Dermis microvascular lymphatic vessel endothelial cell (primary cell): Measurements from ENCODE around the gene SLC6A1. TPM values are rescaled to one million over a fixed set of nuclear protein-coding genes. Genes with fewer than 3 reads are reported as not detected.

Source experiments
- DNase-seq, 2 donors: peaks; one replicate each; pipeline versions ENCODE4 v3.0.0 to v3.0.0-alpha.2; 2010; ENCODE audit warnings: low read depth in 2 of 2
- total RNA-seq: library from RNA; depleted of rRNA; stranded (reverse); fragments of >200 nt; gene quantifications from 2 replicates; pipeline ENCODE4 v1.2.1, GENCODE V29; 2014

Gene SLC6A1
- total RNA-seq = not detected in 2 replicates

DNA sequence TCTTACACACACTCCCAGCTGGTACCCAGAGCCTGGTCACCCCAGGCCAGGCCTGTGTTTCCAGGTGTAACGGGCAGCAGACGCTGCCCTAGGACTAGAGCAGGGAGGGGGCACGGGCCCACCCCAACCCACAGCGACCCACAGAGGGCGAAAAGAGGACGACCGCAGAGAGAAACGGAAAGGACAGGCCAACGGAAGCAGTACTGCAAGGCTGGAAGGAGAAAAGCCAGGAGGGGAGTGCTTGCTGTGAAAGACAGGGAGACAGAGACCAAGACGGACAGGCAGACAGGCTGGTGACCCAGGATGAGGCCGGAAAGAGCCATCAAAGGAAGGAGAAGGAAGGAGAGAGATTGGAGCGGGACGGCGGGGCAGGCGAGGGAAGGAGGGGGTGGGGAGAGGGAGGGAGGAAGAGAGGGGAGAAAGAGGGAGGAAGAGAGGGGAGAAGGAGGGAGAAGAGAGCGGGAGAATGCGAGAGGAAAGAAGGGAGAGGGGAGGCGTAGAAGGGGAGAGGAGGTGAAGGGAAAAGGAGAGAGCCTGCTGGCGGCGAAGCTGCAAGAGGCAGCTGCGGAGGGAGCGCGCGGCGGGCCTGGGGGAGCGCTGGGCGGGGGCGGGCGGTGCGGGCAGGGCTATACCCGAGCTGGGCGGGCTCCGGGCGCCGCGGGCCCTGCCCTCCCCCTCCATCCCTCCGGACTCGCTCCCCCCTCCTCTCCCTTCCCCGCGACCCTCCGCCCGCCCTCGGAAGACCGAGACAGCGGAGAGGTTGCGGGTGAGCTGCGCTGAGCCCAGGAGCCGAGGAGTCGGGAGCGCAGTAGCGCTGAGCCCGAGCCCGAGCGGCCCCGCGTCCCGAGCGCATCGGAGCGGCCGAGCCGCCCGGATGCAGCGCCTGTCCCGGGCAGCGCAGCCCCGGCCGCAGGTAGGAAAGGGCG, at the start of gene SLC6A1:
TSS of gene SLC6A1 (plus strand) at position 732 of the 926 bp plus-strand sequence. CDS start 24,464 bp downstream, outside the sequence.
- DNase-seq = no peak

DNA sequence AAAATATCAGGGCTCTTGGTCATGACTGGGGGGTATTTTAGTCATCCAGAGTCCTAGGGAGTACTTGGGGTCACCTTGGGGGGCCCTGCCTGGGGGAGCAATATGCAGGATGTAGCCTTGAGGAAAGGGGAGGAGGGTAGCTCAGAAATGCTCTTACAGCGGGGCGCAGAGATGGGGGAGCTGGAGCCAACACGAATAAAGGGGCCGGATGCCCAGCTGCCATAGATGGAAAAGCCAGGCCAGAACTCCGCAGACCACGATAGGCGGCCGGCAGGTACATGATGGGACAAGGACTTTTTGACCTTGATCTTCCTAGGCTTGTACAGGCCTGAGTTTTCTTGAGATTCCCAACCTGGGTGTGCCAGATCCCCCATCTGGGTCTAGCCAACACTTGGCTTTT, 47.7 kb upstream of the SLC6A1 start:
- no peak for DNase-seq

DNA sequence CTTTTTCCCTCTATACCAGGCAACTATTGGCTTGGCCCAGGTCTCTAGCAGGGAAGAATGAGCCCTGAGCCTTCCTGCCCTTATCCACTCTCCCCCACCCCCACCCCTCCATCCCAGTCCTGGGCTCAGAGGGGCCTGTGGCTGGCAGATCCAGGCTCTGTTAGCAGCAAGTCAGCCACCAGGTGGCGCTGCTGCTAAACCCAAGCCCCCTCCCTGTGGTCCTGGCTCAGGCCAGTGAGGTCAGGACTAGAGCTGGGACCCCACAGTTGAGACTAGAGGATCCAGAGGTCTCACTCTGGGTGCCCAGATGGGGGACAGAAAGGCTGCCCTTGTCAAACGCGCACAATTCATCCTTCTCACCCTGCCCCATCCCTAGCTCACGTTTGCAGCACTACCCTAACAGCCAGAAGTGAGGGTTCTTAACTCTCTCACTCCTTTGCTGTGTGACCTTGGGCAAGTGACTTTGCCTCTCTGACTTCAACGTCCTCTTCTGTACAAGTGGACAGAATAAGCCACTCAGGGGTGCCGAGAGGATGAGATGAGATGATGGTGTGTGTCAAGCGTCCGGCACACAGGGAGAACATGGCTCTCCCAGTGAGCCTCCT, 46.8 kb upstream of the SLC6A1 start:
- DNase-seq = peak; percentile 7 to 62

DNA sequence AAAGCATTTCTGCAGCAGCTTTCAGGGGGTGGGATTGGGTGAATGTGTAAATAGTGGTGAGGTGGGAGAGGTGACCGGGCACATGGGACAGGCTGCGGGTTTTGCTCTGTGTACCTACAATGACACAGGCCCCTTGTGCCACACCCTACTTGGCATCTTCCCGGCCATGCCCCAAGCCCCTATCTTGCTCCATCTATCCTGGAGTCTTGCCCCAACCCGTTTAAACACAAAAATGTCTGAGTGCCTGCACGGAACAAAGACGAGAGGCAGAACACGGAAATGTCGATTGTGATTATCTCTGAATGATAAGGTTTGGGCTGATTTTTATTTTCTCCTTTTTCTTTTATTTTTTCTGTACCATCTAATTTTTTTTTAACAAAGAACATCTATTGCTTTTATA, 46.0 kb upstream of the SLC6A1 start:
- DNase-seq = no peak

DNA sequence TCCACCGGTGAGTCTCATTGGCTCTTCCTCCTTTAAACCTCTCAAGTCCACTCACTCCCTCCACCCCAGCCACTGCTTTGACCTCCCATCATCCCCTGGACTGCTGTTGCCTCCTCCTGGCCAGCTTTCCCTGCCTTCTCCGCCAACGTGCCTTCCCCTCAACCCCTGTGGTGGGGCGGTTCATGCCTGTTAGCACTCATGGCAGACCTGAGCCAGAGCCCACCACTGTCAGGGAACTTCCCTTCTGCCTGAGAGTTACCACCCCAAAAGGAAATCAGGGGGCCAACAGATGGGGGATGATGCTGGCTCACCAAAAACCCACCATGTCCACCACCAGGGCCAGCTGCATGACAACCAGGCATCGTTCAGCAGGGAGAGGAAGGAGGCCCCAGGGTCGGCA, 44.2 kb upstream of the SLC6A1 start:
- no peak for DNase-seq

DNA sequence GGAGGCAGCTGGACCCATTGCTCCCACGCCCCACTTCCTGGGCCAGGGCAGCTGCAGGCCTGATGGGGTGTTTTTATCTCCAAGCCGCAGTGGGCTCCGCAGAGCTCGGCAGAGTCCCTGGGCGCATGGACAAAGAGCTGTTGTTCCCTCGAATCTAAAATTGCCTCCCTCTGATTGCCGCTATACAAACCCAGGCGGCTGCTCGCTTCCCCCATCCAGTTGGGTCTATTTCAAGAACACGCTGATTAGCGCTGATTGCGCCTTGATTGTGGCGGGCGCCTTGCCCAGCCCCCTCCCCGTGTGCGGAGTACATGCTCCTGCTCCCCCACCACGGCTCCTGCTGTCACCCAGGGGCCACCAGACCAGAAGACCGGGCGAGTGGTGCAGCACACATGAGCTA, 43.4 kb upstream of the SLC6A1 start:
- no peak for DNase-seq

DNA sequence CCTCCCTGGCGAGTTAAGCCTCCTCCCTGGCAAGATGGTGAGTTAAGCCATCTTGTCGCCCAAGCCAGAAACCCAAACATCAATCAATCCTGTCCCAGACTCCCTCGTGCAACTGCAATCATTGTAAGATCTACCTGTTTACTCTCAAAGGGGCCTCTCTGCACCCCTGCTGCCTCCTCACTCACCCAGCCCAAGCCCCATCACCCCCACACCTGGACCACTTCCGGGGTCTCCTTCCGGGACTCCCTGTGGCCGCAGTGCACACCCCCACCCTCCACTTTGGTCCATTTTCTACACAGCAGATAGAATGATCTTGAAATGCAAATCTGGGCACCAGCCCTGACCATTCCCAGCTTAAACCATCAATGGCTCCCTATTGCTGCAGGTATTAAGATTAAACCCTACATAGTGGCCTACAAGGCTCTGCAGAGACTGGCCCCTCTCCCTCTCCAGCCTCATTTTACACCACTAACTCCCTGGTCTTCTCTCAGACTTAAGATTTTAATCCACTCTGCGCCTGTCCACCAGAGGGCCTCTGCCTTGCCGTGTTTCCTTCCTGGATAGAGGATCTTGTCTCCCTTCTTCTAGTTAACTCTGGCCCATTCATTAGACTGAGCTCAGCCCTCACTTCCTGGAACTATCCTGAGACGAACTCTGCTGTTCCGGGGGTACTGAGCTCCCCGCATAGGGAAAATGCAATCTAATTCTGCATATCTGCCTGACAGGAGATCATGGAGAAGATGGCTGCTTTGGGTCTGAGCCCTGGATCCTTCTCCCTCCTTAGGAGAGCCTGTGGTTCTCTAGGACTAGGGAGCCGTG, 41.9 kb upstream of the SLC6A1 start:
- peak in 1 of 2 donors; percentile 28 for DNase-seq

DNA sequence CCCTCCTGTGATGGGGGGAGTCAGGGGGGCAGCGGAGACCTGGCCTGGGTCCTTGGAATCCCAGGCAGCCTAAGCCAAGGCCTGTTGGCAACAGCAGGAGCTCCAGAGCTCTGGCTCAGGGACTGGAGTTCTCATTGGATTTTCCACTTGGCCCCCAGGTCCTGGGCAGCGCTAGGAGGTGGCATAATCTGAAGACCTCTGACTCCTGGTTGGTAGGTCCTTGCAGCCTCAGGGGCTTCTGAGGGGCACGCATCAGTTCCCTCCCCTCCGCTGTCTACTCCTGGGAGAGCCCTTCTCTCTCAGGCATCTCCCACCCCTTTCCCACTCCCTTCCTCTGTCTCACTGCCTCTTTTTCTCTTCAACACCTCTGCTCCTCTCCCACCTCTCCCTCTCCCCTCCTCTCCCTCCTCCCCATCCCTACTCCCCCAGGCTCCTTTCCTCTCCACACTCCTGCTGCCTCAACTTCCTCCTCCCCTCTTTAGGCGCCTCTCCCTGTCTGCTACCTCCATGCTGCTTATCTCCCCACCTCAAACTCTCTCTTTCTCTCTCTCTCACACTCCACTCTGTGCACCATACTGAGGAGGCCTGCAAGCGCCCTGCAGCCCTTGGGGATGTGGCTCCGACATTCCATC, 41.1 kb upstream of the SLC6A1 start:
- no peak for DNase-seq

DNA sequence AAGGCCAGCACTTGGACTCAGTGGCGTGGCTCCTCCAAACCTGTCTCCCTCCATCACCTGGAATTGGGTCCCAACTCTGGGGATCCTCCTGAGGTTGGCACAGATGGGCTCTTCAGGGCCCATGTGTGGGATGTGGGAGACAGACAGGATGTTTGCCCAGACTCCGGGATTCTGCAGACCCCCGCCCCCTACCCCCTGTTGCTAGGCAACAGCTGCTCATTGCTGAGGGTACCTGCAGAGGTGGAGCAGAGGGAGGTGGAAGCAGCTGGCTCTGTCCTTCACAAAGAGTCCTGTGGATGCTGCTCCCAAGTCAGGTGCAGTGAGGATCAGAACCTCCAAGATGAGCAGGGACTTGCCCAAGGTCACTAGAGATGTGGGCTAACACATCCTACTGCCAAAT, 40.0 kb upstream of the SLC6A1 start:
- no peak for DNase-seq

DNA sequence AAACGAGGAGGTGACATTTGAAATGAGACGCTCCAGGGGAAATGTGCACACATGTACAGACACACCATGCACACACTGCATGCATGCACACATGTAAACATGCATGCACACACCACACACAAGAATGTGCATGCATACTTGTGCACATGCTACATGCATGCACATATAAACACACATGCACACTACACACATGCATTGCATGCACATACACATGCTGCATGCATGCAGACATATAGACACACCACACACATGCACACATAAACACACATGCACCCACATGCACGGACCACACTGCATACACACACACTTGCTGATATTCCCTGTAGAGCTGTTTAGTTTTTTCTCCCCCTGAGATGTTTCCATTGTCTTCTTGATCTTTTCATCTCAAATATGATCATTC, 37.8 kb upstream of the SLC6A1 start:
- DNase-seq = no peak

DNA sequence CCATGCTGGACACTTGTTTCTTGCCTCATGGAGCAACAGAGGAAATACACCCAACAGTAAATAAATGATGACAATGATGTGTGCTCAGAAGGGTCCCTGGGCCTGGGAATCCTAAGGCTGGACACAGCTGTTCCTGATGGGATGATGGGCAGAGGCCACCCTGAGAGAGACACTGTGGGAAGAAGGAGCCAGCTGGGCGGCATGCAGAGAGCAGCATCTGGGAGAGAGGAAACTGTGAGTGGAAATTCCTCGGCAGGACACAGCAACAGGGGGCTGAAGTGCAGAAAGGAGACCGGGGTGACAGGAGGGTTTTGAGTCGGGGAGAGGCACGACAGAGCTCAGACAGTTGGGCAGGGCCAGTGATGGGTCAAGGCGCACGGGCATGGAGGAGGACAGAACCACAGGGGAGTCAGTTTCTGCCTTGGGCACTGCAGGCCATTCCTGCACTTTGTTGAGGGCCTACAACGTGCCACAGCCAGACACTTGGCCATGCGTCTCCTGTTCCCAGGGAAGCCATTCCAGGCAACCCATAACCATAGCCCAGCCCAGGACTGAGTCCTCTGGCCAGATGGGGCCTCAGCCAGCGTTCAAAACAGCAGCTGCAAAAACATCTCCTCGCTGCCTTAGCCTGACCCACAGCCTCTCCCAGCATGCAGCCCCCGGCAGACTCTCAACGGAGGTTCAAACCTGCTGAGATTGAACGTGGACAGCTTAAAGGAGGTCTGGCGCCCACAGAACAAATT, 36.7 kb upstream of the SLC6A1 start:
- no peak for DNase-seq

DNA sequence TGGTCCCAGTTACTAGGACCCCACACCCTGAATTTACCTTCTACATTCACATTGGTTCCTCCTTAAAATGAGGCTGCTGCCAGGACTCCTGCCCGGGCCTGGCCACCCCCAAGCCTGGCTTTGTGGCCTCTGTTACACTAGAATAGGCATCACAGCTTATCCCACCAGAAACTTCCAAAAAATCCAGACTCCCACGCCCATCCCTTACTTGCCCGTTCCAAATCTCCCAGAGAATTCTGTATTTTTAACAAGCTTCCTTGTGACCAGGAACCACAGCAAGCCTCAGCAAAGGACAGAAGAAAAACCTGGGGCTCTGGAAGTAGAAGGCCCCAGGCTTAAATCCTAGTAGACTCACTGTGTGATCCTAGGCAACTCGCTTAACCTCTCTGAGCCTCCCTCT, 36.0 kb upstream of the SLC6A1 start:
- no peak for DNase-seq

DNA sequence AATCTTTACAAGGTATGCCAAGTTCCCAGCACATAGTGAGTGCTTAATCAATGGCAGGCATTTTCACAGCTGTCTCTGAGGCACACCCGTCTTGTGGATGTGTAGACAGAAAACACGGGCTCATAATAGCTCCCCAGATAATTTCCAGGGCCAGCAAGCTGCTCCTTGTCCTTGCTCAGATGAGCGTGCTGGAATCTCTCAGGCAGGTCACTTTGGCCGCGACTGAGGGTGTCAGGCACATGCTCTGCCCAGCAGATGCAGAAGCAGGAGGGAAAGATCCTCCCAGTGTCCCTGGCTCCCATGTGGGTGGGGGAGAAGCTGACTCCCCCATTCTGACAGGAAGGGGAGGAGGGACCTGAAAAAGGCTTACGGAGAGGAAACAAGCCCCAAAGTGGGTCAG, 35.6 kb upstream of the SLC6A1 start:
- DNase-seq = no peak

DNA sequence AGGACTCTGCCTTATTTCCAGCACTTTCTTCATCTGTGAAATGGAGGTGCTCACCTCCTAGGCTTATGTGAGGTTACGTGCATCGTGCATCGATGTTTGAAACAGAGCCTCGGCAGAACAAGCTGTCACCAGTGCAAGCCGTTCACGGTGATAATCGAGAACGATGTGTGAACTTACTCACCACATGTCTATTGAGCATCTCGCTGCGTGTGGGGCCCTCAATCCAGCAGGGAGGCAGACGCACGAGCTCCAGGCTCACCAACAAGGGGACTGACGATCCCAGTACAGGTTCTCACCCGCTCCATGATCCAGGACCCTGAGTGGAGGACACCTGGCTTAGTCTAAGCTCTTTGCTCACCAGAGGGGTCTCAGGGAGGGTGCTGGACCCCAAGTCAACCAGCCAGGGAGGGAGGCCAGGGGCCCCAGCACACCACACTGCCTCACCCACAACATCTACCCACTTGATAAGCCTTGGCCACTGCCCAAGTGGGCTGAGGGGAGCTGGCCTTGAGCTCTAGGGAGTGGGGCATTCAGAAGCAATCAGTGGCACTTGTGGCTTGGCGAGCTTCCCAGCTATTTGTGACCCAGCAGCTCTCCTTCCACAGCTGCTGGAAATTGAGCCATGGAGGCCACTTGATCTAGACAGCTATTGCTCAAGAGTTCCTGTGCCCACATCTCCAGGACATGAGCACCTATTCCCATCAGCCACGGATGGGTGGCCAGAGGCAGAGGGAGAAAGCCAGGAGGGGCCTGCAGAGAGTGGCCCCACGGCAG, 34.4 kb upstream of the SLC6A1 start:
- no peak for DNase-seq

DNA sequence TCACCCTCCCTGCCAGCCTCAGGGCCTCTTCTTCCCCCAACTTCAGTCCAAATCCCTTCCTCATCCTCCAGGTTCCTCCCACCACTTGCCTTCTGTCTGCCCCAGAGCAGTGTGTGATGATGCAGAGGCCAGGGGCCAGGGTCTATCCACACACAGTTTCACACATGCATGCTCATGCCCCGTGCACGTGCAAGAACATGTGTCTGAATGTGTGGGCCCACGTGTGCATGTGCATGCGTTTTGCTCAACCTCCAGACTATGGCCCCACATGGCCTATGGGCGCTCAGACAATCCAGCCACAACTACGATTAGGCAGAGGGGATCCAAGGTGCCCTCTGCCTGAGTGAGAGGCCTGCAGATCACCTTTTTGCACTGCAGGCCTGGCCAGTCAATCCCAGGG, 32.3 kb upstream of the SLC6A1 start:
- no peak for DNase-seq

DNA sequence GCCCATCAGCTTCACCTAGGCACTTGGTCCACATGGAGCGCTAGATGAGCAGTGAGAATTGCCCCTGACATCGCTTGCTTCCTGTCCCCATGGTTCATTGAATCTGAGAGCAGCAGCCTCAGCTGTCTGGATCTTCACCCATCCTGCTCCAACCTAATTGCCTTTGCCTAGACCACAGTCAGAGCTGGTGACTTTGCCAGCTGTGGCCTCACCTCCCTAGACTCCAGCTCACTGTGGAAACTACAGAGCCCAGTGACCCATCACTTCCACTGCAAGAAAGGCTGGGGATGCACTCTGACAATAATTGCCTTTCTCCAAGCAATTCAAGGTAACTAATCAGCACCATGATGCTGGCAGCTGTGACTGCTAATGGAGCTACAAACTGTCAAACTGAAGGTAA, 30.6 kb upstream of the SLC6A1 start:
- DNase-seq = no peak

DNA sequence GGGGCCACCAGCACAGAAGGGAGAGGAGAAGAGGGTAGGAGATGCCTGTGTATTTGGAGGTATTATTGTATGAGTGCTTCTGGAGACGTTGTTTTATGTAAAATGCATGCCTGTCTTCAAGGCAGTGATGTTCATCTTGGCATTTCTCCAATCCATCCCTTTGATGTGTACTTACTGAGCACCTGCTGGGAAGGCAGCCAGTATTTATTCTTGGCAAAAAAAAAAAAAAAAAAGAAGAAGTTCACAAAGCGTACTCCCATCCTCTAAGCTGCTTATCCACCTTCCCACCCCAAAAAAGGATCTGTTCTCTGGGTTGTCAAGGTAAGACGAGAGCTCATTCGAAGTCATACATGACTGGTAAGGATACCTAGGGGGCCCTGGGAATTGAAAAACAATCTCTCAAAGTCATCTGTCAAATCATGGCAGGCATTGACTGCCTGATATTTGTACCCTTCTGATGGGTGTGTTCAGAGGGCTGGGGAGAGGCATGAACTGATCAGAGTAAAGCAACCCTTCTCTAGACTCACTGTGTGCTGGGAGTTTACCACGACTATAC, 30.0 kb upstream of the SLC6A1 start:
- DNase-seq = no peak

DNA sequence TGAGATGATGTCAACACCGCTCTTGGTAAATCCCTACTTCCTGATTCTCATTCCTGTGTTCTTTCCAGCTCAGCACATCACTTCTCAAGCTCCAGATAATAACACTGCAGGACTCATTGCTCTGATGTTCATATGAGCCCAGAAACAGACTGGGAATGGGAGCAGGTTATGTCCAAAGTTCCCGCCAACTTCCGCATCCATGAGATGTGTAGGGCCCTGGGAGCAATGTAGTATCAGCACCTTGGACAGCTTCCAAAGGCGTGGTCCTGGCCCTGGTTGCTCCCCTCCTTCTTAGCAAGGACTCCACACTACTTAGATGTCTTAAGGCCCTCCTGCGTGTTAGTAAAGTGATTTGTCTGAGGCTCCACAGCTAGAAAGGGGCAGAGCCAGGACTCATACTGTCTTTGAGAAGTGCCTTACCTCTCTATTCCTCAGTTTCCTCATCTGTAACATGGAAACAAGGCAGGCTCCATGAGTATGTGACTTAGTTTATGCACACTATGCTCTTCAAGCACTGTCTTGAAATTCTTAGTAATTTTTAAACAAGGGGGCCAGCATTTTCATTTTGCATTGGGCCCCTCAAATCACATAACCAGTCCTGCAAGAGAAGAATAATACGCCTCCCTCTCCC, 27.9 kb upstream of the SLC6A1 start:
- peak in 1 of 2 donors; percentile 28 for DNase-seq

DNA sequence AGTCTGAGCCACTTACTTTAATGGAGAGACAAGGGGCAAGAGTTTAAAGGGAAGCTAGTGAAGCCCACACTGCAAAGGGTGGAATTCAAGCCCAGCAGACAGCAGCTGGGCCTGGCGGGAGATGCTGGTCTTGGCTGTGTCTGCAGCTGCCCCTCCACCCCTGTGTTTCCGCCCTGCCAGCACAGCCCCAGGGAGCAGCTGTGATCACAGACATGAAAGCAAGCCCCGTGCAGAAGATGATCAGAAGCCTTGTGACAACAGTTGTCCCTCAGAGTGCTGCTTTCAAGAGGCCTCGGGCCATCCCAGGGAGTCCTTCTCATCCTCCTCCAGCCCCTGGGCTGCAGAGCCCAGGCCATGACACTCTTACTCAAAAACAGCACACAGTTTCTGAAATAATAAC, 24.1 kb upstream of the SLC6A1 start:
- DNase-seq = no peak
